Measurements from ENCODE around the gene EFR3B.

GRCh38 chr2:25207078-25207545 is 165.2 kb downstream of the EFR3B start:
- no peak for TF ChIP-seq EZH2phosphoT487 (IDR thresholded peaks at IDR 0.05)
- no peak for TF ChIP-seq CTCF (IDR thresholded peaks at IDR 0.05)
- no peak for TF ChIP-seq EZH2 (IDR thresholded peaks at IDR 0.05)

Data from neural progenitor cell (in vitro differentiated cells).